Endothelial cell of umbilical vein (primary cell): Measurements from ENCODE around the gene TBX15. TPM values are rescaled to one million over a fixed set of nuclear protein-coding genes. Genes with fewer than 3 reads are reported as not detected.

ENCODE experiments used
- BruUV-seq: library from RNA; stranded (reverse); fragments of 400-500 nt; replicated peaks from 2 replicates; lab custom pipeline; 2021; lab: Mats Ljungman, UMichigan
- CTCF ChIA-PET: fragments of 300-600, 350-600 bp; sonication (Branson Sonifier 250); formaldehyde crosslinking; loops from one replicate; lab custom pipeline; 2021; ENCODE audit warnings: antibody characterized with exemption, inconsistent platforms; lab: Charles Lee
- POLR2A ChIA-PET: fragments of 300-600, 350-600 bp; sonication (Branson Sonifier 250); formaldehyde crosslinking; loops from one replicate; lab custom pipeline; 2021; ENCODE audit warnings: antibody characterized with exemption, inconsistent platforms; lab: Charles Lee
- DNase-seq: peaks from one replicate; pipeline ENCODE4 v3.0.0-alpha.2; 2011; ENCODE audit warnings: low read depth, low spot score
- FAIRE-seq: peaks from 2 replicates; lab custom pipeline; 2011; peaks lifted over from hg19 to GRCh38; lab: Jason Lieb, UNC
- H2AFZ ChIP-seq: 2 replicates; pipeline ENCODE4 v1.6.0; 2012; ENCODE audit warnings: low read depth, low read length, control low read depth, inconsistent platforms
- H3K27ac ChIP-seq: 2 replicates; pipeline ENCODE4 v1.5.1; 2011; ENCODE audit warnings: low read depth, mild to moderate bottlenecking, control low read depth, low read length, moderate library complexity; ENCODE audit not compliant: insufficient read depth
- H3K27me3 ChIP-seq, 2 experiments: 2 replicates each; pipeline versions ENCODE4 v1.6.0 to v1.6.1; 2011; ENCODE audit warnings: low read length in 2 of 2, mixed read lengths in 1 of 2; ENCODE audit not compliant: control insufficient read depth in 2 of 2, insufficient read depth in 2 of 2
- H3K36me3 ChIP-seq, 2 experiments: 2 replicates in 1 of 2; 3 replicates in 1 of 2; pipeline ENCODE4 v1.5.1; 2011; ENCODE audit warnings: low read length in 2 of 2, mild to moderate bottlenecking in 1 of 2, moderate library complexity in 1 of 2; ENCODE audit not compliant: control insufficient read depth in 2 of 2, insufficient read depth in 2 of 2; ENCODE audit errors: extremely low read depth in 1 of 2
- H3K4me1 ChIP-seq: 3 replicates; pipeline ENCODE4 v1.5.1; 2011; ENCODE audit warnings: mild to moderate bottlenecking, low read length; ENCODE audit not compliant: control insufficient read depth, insufficient read depth; ENCODE audit errors: extremely low read depth
- H3K4me2 ChIP-seq: 2 replicates; pipeline ENCODE4 v1.6.1; 2011; ENCODE audit warnings: low read length, control low read depth, mixed read lengths; ENCODE audit not compliant: insufficient read depth
- H3K4me3 ChIP-seq, 3 experiments: fragments of 200-600 bp in 1 of 3; sonication (generic), shearing (Covaris generic) in 1 of 3; replicated peaks in 1 of 3; 2 replicates each; pipeline ENCODE4 v1.5.1; 2011 to 2016; ENCODE audit warnings: control low read depth in 3 of 3, low read length in 3 of 3, mild to moderate bottlenecking in 2 of 3, inconsistent platforms in 1 of 3, low read depth in 1 of 3, moderate library complexity in 1 of 3; ENCODE audit not compliant: insufficient read depth in 1 of 3
- H3K79me2 ChIP-seq: 2 replicates; pipeline ENCODE4 v1.6.0; 2012; ENCODE audit warnings: low read length, inconsistent platforms; ENCODE audit not compliant: control insufficient read depth, insufficient read depth
- H3K9ac ChIP-seq: replicated peaks from 2 replicates; pipeline ENCODE3; 2011; ENCODE audit warnings: low read length, control low read depth; ENCODE audit not compliant: insufficient read depth; ENCODE audit errors: extremely low read depth
- H3K9me1 ChIP-seq: replicated peaks from 3 replicates; pipeline ENCODE4 v1.6.0; 2011; ENCODE audit warnings: mild to moderate bottlenecking, low read length; ENCODE audit not compliant: control insufficient read depth, insufficient read depth; ENCODE audit errors: extremely low read depth
- H3K9me3 ChIP-seq: replicated peaks from 2 replicates; pipeline ENCODE4 v1.5.1; 2012; ENCODE audit warnings: low read length, inconsistent platforms; ENCODE audit not compliant: control insufficient read depth, insufficient read depth
- H4K20me1 ChIP-seq: replicated peaks from 2 replicates; pipeline ENCODE3; 2011; ENCODE audit warnings: mild to moderate bottlenecking, low read length; ENCODE audit not compliant: control insufficient read depth, insufficient read depth; ENCODE audit errors: extremely low read depth
- CTCF ChIP-seq, 2 donors: IDR thresholded peaks; 1 replicate in 1 of 2; 2 replicates in 1 of 2; pipeline ENCODE4 v1.5.1; 2011; ENCODE audit warnings: low read length in 2 of 2, mild to moderate bottlenecking in 2 of 2, moderate library complexity in 2 of 2, control low read depth in 1 of 2, inconsistent platforms in 1 of 2, low read depth in 1 of 2; ENCODE audit not compliant: insufficient read depth in 1 of 2; ENCODE audit errors: extremely low read depth in 1 of 2
- EZH2 ChIP-seq: IDR thresholded peaks from 2 replicates; pipeline ENCODE4 v1.6.1; 2012; ENCODE audit warnings: borderline replicate concordance, low read depth, mild to moderate bottlenecking, moderate library complexity, low read length, inconsistent platforms; ENCODE audit not compliant: severe bottlenecking
- FOS ChIP-seq: IDR thresholded peaks from 2 replicates; pipeline ENCODE4 v1.6.1; 2011; ENCODE audit warnings: mild to moderate bottlenecking, low read length, moderate library complexity, borderline replicate concordance; ENCODE audit not compliant: insufficient read depth
- GATA2 ChIP-seq: IDR thresholded peaks from 2 replicates; pipeline ENCODE4 v1.7.0; 2011; ENCODE audit warnings: low read depth, mild to moderate bottlenecking, moderate library complexity, mixed read lengths, low read length; ENCODE audit not compliant: insufficient read length, insufficient read depth
- JUN ChIP-seq: IDR thresholded peaks from 2 replicates; pipeline ENCODE4 v1.6.1; 2011; ENCODE audit warnings: borderline replicate concordance, low read depth; ENCODE audit not compliant: insufficient read length, insufficient read depth
- MAX ChIP-seq: IDR thresholded peaks from 2 replicates; pipeline ENCODE4 v1.6.1; 2011; ENCODE audit not compliant: insufficient read depth, insufficient read length
- MYC ChIP-seq: IDR thresholded peaks from one replicate; pipeline ENCODE4 v1.6.1; 2011; ENCODE audit warnings: mild to moderate bottlenecking, low read depth, low read length
- POLR2A ChIP-seq: IDR thresholded peaks from 2 replicates; pipeline ENCODE4 v1.6.1; 2012; ENCODE audit warnings: low read depth, mild to moderate bottlenecking, control low read depth, low read length
- POLR2AphosphoS5 ChIP-seq: IDR thresholded peaks from 2 replicates; pipeline ENCODE4 v1.6.1; 2012; ENCODE audit warnings: low read depth, mild to moderate bottlenecking, control low read depth, low read length, moderate library complexity; ENCODE audit not compliant: insufficient read depth
- dilution Hi-C: fragments of 300-500 bp; cut with MboI; formaldehyde crosslinking; loops from one replicate; pipeline ENCODE4 v1.15.0; 2019; ENCODE audit warnings: low sequenced_read_pairs; ENCODE audit not compliant: extremely low pct_ligation_motif_present
- intact Hi-C: fragments of 100-400 bp; cut with micrococcal nuclease; formaldehyde crosslinking; loops from one replicate; pipeline ENCODE4 v1.10.0; 2022
- polyA plus RNA-seq, 4 experiments: library from polyadenylated mRNA; depleted of rRNA in 3 of 4; stranded (reverse) in 3 of 4; unstranded in 1 of 4; fragments of >200 nt; gene quantifications; 2 replicates each; pipeline versions ENCODE4 v1.2.1 to v1.2.3, GENCODE V29; 2011 to 2012; ENCODE audit warnings: missing spikeins in 1 of 4
- total RNA-seq: library from RNA; stranded (reverse); gene quantifications from 2 replicates; pipeline ENCODE4 v1.2.3, GENCODE V29; 2021

Gene TBX15
- total and polyA plus RNA-seq, 2 donors (not counting 3 experiments of a cell fraction or from before 2014, with no cell fraction given) = 0.01 TPM; not detected in 1

- no peak for TF ChIP-seq CTCF (IDR thresholded peaks at IDR 0.05; ENCODE audit: extremely low read depth in 1 of 2, insufficient read depth in 1 of 2, low read depth in 1 of 2, low read length in 2 of 2)
- no peak for TF ChIP-seq POLR2AphosphoS5
- no peak for TF ChIP-seq JUN
- no peak for TF ChIP-seq MAX
- TF ChIP-seq EZH2 = no peak
- TF ChIP-seq POLR2A = no peak
- no peak for TF ChIP-seq GATA2
- TF ChIP-seq MYC = no peak
- no peak for TF ChIP-seq FOS
- no TSS peak for BruUV-seq
- H2AFZ ChIP-seq = no peak overlapping the region
- H3K9ac ChIP-seq = no peak overlapping the region
- dilution Hi-C loops (no loop called here), intact Hi-C loops (no loop called here)
- H4K20me1 ChIP-seq = no peaks in the 10 kb centered on the region
- no peak overlapping the region for H3K4me3 ChIP-seq
- no peaks in the 10 kb centered on the region for H3K9me3 ChIP-seq
- no peaks in the 10 kb centered on the region for H3K27me3 ChIP-seq
- no peak overlapping the region for H3K27ac ChIP-seq
- no peak overlapping the region for H3K4me2 ChIP-seq
- H3K9me1 ChIP-seq = no peaks in the 10 kb centered on the region
- H3K36me3 ChIP-seq = no peaks in the 10 kb centered on the region
- FAIRE-seq (no peak), DNase-seq (no peak)
- H3K4me1 ChIP-seq = no peaks in the 10 kb centered on the region
- no peaks in the 10 kb centered on the region for H3K79me2 ChIP-seq
- ChIA-PET CTCF (no interaction called here), POLR2A (no interaction called here)
These were observed 76.6 kb downstream of the TBX15 start for GRCh38 chr1:118911571-118911970.
